HepG2 (cell line): ENCODE data around the gene ACOT6. TPM values are rescaled to one million over a fixed set of nuclear protein-coding genes. Genes with fewer than 3 reads are reported as not detected.

Source experiments
- CREBL2 ChIP-seq: sonication (generic); formaldehyde crosslinking; IDR thresholded peaks from 2 replicates; pipeline ENCODE4 v1.8.1; 2023; ENCODE audit warnings: missing genetic modification reagents, mild to moderate bottlenecking, borderline replicate concordance
- GABPA ChIP-seq, 2 experiments: IDR thresholded peaks; 2 replicates each; pipeline ENCODE4 v1.6.1; 2011 to 2016; ENCODE audit warnings: low read depth in 2 of 2, low read length in 1 of 2, missing biosample characterization in 1 of 2, missing genetic modification characterization in 1 of 2
- MAFG ChIP-seq: sonication (generic); formaldehyde crosslinking; IDR thresholded peaks from 2 replicates; pipeline ENCODE4 v1.5.1; 2020; ENCODE audit warnings: mild to moderate bottlenecking, missing genetic modification reagents
- MAFK ChIP-seq, 2 experiments: IDR thresholded peaks in 1 of 2; conservative IDR thresholded peaks in 1 of 2; 2 replicates each; pipeline ENCODE4 v1.6.1; 2011; ENCODE audit warnings: improper control_type of control experiment in 2 of 2, low read length in 2 of 2
- MTERF4 ChIP-seq: sonication (generic); formaldehyde crosslinking; IDR thresholded peaks from 2 replicates; pipeline ENCODE4 v1.8.0; 2023; ENCODE audit warnings: mild to moderate bottlenecking, missing genetic modification reagents
- MXI1 ChIP-seq: IDR thresholded peaks from 3 replicates; pipeline ENCODE4 v1.6.1; 2012; ENCODE audit warnings: low read depth, low read length, inconsistent platforms, borderline replicate concordance
- PAX8 ChIP-seq: sonication (generic); formaldehyde crosslinking; IDR thresholded peaks from 2 replicates; pipeline ENCODE4 v1.8.0; 2022; ENCODE audit warnings: mild to moderate bottlenecking, missing genetic modification reagents, borderline replicate concordance
- RXRB ChIP-seq: IDR thresholded peaks from 2 replicates; pipeline ENCODE4 v1.6.1; 2016; ENCODE audit warnings: borderline replicate concordance, missing genetic modification reagents, missing compliant biosample characterization
- SATB2 ChIP-seq: sonication (generic); formaldehyde crosslinking; IDR thresholded peaks from 2 replicates; pipeline ENCODE4 v1.5.0; 2020; ENCODE audit warnings: missing genetic modification reagents
- SRSF1 ChIP-seq: fragments of 200-400 bp; formaldehyde crosslinking; optimal IDR thresholded peaks from 2 replicates; pipeline ENCODE3; 2017; ENCODE audit warnings: mild to moderate bottlenecking, low read depth, low read length, moderate library complexity
- TBX2 ChIP-seq: sonication (generic); formaldehyde crosslinking; IDR thresholded peaks from 2 replicates; pipeline ENCODE4 v1.5.0; 2020; ENCODE audit warnings: missing genetic modification reagents, mild to moderate bottlenecking, borderline replicate concordance
- TCF12 ChIP-seq, 2 experiments: fragments of 450-650 bp in 1 of 2; sonication (generic) in 1 of 2; formaldehyde crosslinking in 1 of 2; IDR thresholded peaks; 2 replicates each; pipeline versions ENCODE4 v1.6.1 to v1.8.0; 2017 to 2022; ENCODE audit warnings: antibody characterized with exemption in 1 of 2, mild to moderate bottlenecking in 1 of 2, missing genetic modification reagents in 1 of 2, moderate library complexity in 1 of 2
- UBTF ChIP-seq: sonication (generic); formaldehyde crosslinking; IDR thresholded peaks from 2 replicates; pipeline ENCODE4 v1.4.0; 2020; ENCODE audit warnings: mild to moderate bottlenecking, missing genetic modification reagents
- YEATS2 ChIP-seq: sonication (generic); formaldehyde crosslinking; IDR thresholded peaks from 2 replicates; pipeline ENCODE4 v1.4.0; 2020; ENCODE audit warnings: missing genetic modification reagents, borderline replicate concordance
- ZNF143 ChIP-seq: sonication (generic); formaldehyde crosslinking; IDR thresholded peaks from 2 replicates; pipeline ENCODE4 v1.4.0; 2020; ENCODE audit warnings: missing genetic modification reagents
- ZNF24 ChIP-seq: fragments of 450-650 bp; IDR thresholded peaks from 2 replicates; pipeline ENCODE4 v1.6.1; 2017; ENCODE audit warnings: antibody characterized with exemption, mild to moderate bottlenecking
- ZNF333 ChIP-seq: sonication (generic); formaldehyde crosslinking; IDR thresholded peaks from 2 replicates; pipeline ENCODE4 v1.4.0; 2020; ENCODE audit warnings: mild to moderate bottlenecking, missing genetic modification reagents, borderline replicate concordance
- ZNF687 ChIP-seq: sonication (generic); formaldehyde crosslinking; IDR thresholded peaks from 2 replicates; pipeline ENCODE4 v1.5.1; 2020; ENCODE audit warnings: mild to moderate bottlenecking, missing genetic modification reagents, moderate library complexity
- polyA plus RNA-seq, 8 experiments: library from polyadenylated mRNA; depleted of rRNA in 3 of 8; stranded (reverse) in 7 of 8; unstranded in 1 of 8; fragments of >200 nt; fragmentation: Illumina TruSeq in 4 of 8; extraction: Trizol in 4 of 8; gene quantifications; 2 replicates each; pipeline versions ENCODE4 v1.2.1 to v1.2.3, GENCODE V29; 2011 to 2016; ENCODE audit warnings: low read depth in 4 of 8, missing spikeins in 1 of 8, mixed read lengths in 1 of 8; ENCODE audit not compliant: insufficient read depth in 1 of 8
- total RNA-seq, 5 experiments: library from RNA; depleted of rRNA; stranded (reverse); fragments of >200 nt; fragmentation: Illumina TruSeq; extraction: Trizol; gene quantifications; 2 replicates each; pipeline ENCODE4 v1.2.3, GENCODE V29; 2016; ENCODE audit warnings: low read depth in 1 of 5

Gene ACOT6
- total and polyA plus RNA-seq, 2 of the 13 experiments (the other 11 are each of a cell fraction or from before 2014, with no cell fraction given) = 0.15 to 0.27 TPM

- no peak for TF ChIP-seq MAFK (conservative IDR thresholded peaks at IDR 0.05 in 1 of 2, IDR thresholded peaks at IDR 0.05 in 1 of 2; ENCODE audit: low read length in 2 of 2)
- no peak for TF ChIP-seq SRSF1
- no peak for TF ChIP-seq MXI1
- no peak for TF ChIP-seq ZNF143
- TF ChIP-seq TCF12 (IDR thresholded peaks at IDR 0.05) = no peak
- TF ChIP-seq TCF12 (CRISPR knock-in tag; IDR thresholded peaks at IDR 0.05) = no peak; the same call in 1 of the 2 replicates
- TF ChIP-seq ZNF24 = no peak
- no peak for TF ChIP-seq RXRB (CRISPR knock-in tag)
- no peak for TF ChIP-seq ZNF333 (CRISPR knock-in tag)
- 0 out of 2 replicates have a peak, but pooled peaks have one; percentile 92 for TF ChIP-seq SATB2 (CRISPR knock-in tag)
- no peak for TF ChIP-seq TBX2 (CRISPR knock-in tag)
- TF ChIP-seq ZNF687 (CRISPR knock-in tag) = peak; percentile 92
- no peak for TF ChIP-seq MAFG (CRISPR knock-in tag)
- no peak for TF ChIP-seq MTERF4 (CRISPR knock-in tag)
- TF ChIP-seq YEATS2 (CRISPR knock-in tag) = no peak
- TF ChIP-seq UBTF = peak; percentile 99; the same call in 1 of the 2 replicates
- TF ChIP-seq GABPA (IDR thresholded peaks at IDR 0.05; ENCODE audit: low read depth, low read length) = no peak
- TF ChIP-seq GABPA (CRISPR knock-in tag; IDR thresholded peaks at IDR 0.05; ENCODE audit: low read depth) = no peak
- 0 out of 2 replicates have a peak, but pooled peaks have one; percentile 20 for TF ChIP-seq PAX8 (CRISPR knock-in tag)
- no peak for TF ChIP-seq CREBL2 (CRISPR knock-in tag)
Measured at GRCh38 chr14:73612339-73613045, at the start of gene ACOT6 (continued).
